GM19043 (cell line): ENCODE results near the gene AMTN.
"Not testable (repeated sequence)": the region's sequence is repeated elsewhere in the genome, so short reads cannot be mapped to it uniquely, and the experiment has no call there.

Source experiments
- ATAC-seq: cut with Tn5 transposase; IDR thresholded peaks from one replicate; pipeline ENCODE4 v1.9.1; 2021; ENCODE audit warnings: low read depth; ENCODE audit not compliant: unreplicated experiment

AMTN gene, protein sequence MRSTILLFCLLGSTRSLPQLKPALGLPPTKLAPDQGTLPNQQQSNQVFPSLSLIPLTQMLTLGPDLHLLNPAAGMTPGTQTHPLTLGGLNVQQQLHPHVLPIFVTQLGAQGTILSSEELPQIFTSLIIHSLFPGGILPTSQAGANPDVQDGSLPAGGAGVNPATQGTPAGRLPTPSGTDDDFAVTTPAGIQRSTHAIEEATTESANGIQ

GRCh38 chr4:70518269-70518668, at the start of gene AMTN:
TSS of gene AMTN (plus strand) at chr4:70518569. CDS start at chr4:70518778, 209 bp downstream.
- ATAC-seq, result no peak

DNA sequence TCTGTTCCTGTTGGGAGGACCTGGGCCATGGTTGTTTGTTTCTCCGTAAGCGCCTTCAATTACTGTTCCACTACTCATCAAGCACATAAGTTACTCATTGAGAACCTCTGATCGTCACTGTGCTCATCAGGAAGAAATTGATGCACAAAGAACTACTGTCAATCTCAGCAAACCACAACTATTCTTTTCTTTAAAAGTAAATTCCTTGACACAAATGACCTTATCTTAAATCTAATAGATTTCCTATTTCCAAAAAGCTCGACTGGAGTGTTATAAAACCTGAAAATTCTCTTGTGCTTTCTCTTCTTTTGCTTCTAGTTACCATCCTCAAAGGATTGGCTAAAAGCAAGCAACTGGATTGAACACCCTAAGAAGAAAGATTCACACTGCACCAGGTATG, 46.5 kb upstream of the AMTN start, which contains the start of gene MUC7:
Gene MUC7, plus strand, starts transcription at position 301 of the 400 bp plus-strand sequence. CDS start 1,825 bp downstream, outside the sequence.
- ATAC-seq, result no peak

- no peak for ATAC-seq
Measured at GRCh38 chr4:70473679-70474078, 44.7 kb upstream of the AMTN start.

- ATAC-seq, result no peak
Measured at GRCh38 chr4:70488748-70489147, 29.6 kb upstream of the AMTN start.

DNA sequence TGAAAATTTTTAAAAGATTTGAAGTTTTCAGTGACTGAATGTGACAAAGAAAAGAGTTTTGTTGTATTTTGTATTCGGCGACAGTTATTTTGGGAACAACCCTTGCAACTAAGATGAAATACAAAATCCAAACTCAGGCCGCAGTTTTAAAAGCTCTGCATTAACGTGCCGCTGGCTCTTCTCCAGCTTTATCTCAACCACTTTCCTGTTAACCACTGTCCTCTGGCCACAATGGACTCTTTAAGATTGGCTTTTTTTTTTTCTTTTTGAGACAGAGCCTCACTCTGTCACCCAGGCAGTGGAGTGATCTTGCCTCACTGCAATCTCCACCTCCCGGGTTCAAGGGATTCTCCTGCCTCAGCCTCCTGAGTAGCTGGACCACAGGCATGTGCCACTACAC, 22.1 kb upstream of the AMTN start:
- ATAC-seq, result no peak

DNA sequence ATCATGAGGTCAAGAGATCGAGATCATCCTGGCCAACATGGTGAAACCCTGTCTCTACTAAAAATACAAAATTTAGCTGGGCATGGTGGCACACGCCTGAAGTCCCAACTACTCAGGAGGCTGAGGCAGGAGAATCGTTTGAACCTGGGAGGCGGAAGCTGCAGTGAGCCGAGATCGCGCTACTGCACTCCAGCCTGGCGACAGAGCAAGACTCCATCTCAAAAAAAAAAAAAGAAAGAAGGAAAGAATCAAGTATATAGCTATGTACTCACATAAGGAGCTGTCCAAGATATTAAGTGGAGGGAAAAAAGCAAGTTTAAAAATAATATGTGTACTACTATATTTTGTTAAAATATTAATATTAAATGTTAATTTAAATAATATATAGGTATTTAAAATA, 16.5 kb upstream of the AMTN start:
- ATAC-seq, result not testable (repeated sequence)

GRCh38 chr4:70504733-70505132, 13.6 kb upstream of the AMTN start:
- ATAC-seq, result no peak

DNA sequence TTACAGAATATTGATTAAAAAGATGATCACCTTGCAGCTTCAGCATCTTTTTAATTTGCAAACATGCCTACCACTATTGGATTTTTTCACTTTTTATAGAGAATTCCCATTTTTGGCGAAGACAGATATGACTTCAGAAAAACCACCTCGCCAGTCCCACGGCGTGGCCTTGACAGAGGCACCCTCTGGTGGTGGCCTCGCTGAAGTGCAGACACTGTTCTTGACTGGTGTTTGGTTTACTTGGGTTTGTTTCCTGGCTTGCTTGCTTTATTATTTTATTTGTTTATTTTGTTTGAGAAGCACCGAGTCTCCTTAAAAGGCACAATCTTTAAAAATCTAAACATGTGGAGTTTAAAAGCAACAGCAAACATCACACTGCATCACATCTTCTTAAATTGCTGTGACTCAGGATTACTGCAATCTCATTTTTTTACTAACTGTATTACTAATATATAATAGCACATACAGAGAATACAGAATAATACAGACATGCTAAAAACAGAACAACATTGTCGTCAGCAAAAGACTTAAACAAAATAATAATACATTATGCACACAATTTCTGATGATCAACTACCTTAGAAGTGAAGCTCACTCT, 13.1 kb upstream of the AMTN start:
- ATAC-seq, result peak; percentile 80

- ATAC-seq, result no peak
Measured at GRCh38 chr4:70508801-70509200, 9.6 kb upstream of the AMTN start.

- no peak for ATAC-seq
Measured at GRCh38 chr4:70511365-70511764, 7.0 kb upstream of the AMTN start.

- no peak for ATAC-seq
Measured at GRCh38 chr4:70515367-70516250, 2.8 kb upstream of the AMTN start.

DNA sequence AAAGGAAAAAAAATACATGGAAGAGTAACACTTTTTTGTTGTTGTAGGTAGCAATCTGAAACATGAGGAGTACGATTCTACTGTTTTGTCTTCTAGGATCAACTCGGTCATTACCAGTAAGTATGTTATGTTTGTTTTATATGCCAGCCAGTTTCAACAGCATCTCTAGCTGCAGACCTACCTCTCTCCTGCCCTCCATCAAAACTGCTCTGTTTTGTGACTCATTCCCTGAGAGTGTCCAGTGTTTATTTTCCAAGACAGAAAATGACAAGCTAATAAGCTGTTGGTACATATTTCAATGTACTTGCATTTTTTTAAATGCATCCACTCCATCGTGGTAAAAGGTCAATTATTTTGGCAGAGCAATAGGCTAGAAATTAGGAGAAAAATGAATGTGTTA, 347 bp downstream of the AMTN start:
- ATAC-seq, result no peak

GRCh38 chr4:70522626-70523025, 4.3 kb downstream of the AMTN start:
- ATAC-seq, result no peak

DNA sequence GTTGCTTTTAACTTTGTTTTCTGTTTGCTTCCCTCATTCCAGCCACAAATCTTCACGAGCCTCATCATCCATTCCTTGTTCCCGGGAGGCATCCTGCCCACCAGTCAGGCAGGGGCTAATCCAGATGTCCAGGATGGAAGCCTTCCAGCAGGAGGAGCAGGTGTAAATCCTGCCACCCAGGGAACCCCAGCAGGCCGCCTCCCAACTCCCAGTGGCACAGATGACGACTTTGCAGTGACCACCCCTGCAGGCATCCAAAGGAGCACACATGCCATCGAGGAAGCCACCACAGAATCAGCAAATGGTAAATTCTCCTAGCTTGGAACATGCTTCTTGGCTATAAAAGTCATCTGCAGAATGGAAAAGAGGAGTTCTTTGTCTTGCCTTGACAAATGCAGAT, 12.6 kb downstream of the AMTN start:
- ATAC-seq, result no peak

- ATAC-seq, result peak; percentile 85
Measured at GRCh38 chr4:70531981-70532380, 13.6 kb downstream of the AMTN start.

DNA sequence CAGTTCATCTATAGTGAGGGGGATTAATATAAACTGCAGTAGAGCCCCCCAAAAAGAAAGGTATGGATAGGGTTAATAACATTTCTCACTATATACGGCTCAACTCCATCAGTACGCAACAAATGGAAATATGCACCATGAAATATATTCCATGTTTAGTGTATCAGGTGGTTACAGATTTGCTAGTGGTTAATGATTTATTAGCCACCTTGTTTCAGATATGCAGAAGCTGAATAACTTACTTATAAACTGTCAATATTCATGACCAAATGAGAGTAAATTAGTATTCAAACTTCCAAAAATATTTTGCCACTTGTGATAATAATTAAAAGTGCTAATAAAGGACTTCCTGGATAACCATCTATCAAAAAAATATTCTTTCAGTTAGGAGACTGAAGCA, 14.8 kb downstream of the AMTN start:
- ATAC-seq, result no peak

GRCh38 chr4:70533791-70534190, 15.4 kb downstream of the AMTN start:
- ATAC-seq, result no peak

DNA sequence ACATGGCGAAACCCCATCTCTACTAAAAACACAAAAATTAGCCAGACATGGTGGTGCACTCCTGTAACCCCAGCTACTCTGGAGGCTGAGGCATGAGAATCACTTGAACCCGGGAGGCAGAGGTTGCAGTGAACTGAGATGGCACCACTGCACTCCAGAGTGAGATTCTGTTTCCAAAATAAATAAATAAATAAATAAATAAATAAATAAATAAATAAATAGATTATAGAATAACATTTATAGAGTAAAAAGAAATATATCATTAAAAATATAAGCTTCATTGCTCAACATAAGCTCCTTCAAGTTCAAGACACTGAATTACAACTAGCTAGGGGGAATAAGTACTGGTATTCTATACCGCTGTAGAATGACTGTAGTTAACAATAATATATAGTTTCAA, 16.5 kb downstream of the AMTN start:
- ATAC-seq, result not testable (repeated sequence)

DNA sequence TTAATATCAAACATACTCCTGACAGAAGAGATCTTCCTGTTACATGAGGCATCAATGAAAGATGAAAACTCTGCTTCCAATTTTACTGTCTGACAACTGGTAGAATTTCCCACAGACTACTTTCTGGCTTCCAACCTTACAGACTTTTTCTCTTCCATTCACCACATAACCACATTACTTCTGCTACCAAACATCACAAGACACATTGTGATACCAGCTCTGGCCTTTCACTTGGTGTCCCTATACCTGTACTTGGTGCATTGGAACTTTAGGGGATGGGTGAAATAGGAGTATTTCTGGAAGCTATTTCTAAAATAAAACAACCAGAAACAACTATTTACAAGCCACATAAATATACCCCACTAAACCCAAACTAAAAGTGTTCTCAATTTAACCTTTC, 20.5 kb downstream of the AMTN start:
- no peak for ATAC-seq

DNA sequence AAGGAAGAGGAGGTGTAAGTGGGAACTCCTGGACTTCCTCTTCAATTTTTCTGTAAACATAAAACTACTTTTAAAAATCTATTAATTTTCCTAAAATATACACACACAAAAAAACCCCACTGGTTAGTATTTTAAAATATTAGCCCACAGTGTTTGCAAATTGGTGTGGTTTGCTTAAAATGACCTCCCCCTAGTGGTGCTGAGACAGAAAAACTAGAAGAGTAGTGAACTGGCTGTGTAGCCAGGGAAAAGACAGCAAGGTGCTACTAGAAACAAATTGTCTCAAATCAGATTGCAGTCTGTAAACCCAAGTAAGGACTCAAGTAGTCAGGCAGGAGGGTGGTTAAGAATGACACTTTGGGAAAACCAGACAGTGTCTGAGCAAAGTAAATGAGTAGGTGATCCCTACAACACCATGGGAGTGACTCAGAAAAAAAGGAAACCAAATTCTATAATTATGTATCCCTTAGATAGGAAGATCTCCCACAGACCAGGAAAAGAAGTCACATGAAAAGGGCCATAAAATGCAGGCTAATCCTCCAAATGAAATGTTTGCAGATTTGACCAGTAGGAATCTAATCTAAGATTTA, 26.0 kb downstream of the AMTN start:
- no peak for ATAC-seq

GRCh38 chr4:70556856-70557255, 38.5 kb downstream of the AMTN start:
- no peak for ATAC-seq
